HEK293 (cell line): ENCODE measurements around the gene ACR.
"Not testable (repeated sequence)": the region's sequence is repeated elsewhere in the genome, so short reads cannot be mapped to it uniquely, and the experiment has no call there.

Experiments used
- CTCF ChIA-PET: fragments of 350-600 bp; formaldehyde crosslinking; extraction: SDS; loops from one replicate; lab custom pipeline; 2021; ENCODE audit warnings: antibody characterized with exemption; lab: Yijun Ruan, JAX
- POLR2A ChIA-PET: fragments of 300-600 bp; formaldehyde crosslinking; extraction: SDS; loops from one replicate; lab custom pipeline; 2020; ENCODE audit warnings: antibody characterized with exemption, inconsistent platforms; lab: Yijun Ruan, JAX
- H3K27ac ChIP-seq: fragments of 200-500 bp; sonication (Bioruptor generic); 2 replicates; pipeline ENCODE4 v1.5.1; 2014; ENCODE audit warnings: low read depth, low read length, control low read depth, inconsistent platforms; ENCODE audit errors: extremely low read depth
- H3K36me3 ChIP-seq, 2 experiments: fragments of 200-500 bp in 1 of 2; sonication (Bioruptor generic) in 1 of 2; 1 replicate in 1 of 2; 2 replicates in 1 of 2; pipeline ENCODE4 v1.5.1; 2014 to 2017; ENCODE audit warnings: inconsistent platforms in 2 of 2, low read length in 2 of 2; ENCODE audit not compliant: control insufficient read depth in 2 of 2, insufficient read depth in 1 of 2
- H3K4me1 ChIP-seq: fragments of 200-500 bp; sonication (Bioruptor generic); 2 replicates; pipeline ENCODE4 v1.5.1; 2014; ENCODE audit warnings: mild to moderate bottlenecking, low read length, inconsistent platforms; ENCODE audit not compliant: control insufficient read depth, insufficient read depth
- H3K4me3 ChIP-seq: 2 replicates; pipeline ENCODE4 v1.5.1; 2011; ENCODE audit warnings: low read depth, mild to moderate bottlenecking, control low read depth, low read length, moderate library complexity
- H3K9me3 ChIP-seq: fragments of 200-500 bp; sonication (Bioruptor generic); 2 replicates; pipeline ENCODE4 v1.5.1; 2014; ENCODE audit warnings: low read depth, low read length, inconsistent platforms; ENCODE audit not compliant: control insufficient read depth, insufficient read depth
- GLIS2 ChIP-seq: fragments of 450-650 bp; formaldehyde crosslinking; IDR thresholded peaks from 2 replicates; pipeline ENCODE4 v1.5.1; 2016; ENCODE audit warnings: missing biosample characterization, missing genetic modification characterization
- KLF1 ChIP-seq: fragments of 450-650 bp; formaldehyde crosslinking; IDR thresholded peaks from 2 replicates; pipeline ENCODE4 v1.5.1; 2016; ENCODE audit warnings: missing biosample characterization, missing genetic modification characterization
- TSHZ1 ChIP-seq: fragments of 450-650 bp; formaldehyde crosslinking; IDR thresholded peaks from 2 replicates; pipeline ENCODE4 v1.5.1; 2016; ENCODE audit warnings: missing biosample characterization, missing genetic modification characterization, borderline replicate concordance
- ZBTB26 ChIP-seq: fragments of 450-650 bp; formaldehyde crosslinking; optimal IDR thresholded peaks from 2 replicates; pipeline ENCODE3; 2016; ENCODE audit warnings: missing biosample characterization, mild to moderate bottlenecking, missing genetic modification characterization
- ZBTB48 ChIP-seq: fragments of 450-650 bp; formaldehyde crosslinking; IDR thresholded peaks from 2 replicates; pipeline ENCODE4 v1.5.1; 2016; ENCODE audit warnings: missing biosample characterization, missing genetic modification characterization
- ZBTB8A ChIP-seq: fragments of 450-650 bp; formaldehyde crosslinking; IDR thresholded peaks from 2 replicates; pipeline ENCODE4 v1.5.1; 2016; ENCODE audit warnings: missing biosample characterization, missing genetic modification characterization
- ZFP3 ChIP-seq: fragments of 450-650 bp; formaldehyde crosslinking; IDR thresholded peaks from 2 replicates; pipeline ENCODE4 v1.5.1; 2016; ENCODE audit warnings: low read depth, missing biosample characterization, missing genetic modification characterization
- ZFP37 ChIP-seq: fragments of 450-650 bp; formaldehyde crosslinking; IDR thresholded peaks from 2 replicates; pipeline ENCODE4 v1.5.1; 2016; ENCODE audit warnings: missing biosample characterization, missing genetic modification characterization
- ZFP69B ChIP-seq: fragments of 450-650 bp; formaldehyde crosslinking; IDR thresholded peaks from 2 replicates; pipeline ENCODE4 v1.5.1; 2016; ENCODE audit warnings: missing biosample characterization, missing genetic modification characterization
- ZNF2 ChIP-seq: fragments of 450-650 bp; formaldehyde crosslinking; IDR thresholded peaks from 2 replicates; pipeline ENCODE4 v1.5.1; 2016; ENCODE audit warnings: missing biosample characterization, missing genetic modification characterization
- ZNF341 ChIP-seq: fragments of 450-650 bp; formaldehyde crosslinking; IDR thresholded peaks from 2 replicates; pipeline ENCODE4; 2016; ENCODE audit warnings: low read depth, missing biosample characterization, missing genetic modification characterization
- ZNF561 ChIP-seq: fragments of 450-650 bp; IDR thresholded peaks from 2 replicates; pipeline ENCODE4 v1.5.1; 2018; ENCODE audit warnings: missing biosample characterization, missing genetic modification characterization, borderline replicate concordance
- TF ChIP-seq, protein P1 (sequence below): fragments of 450-650 bp; formaldehyde crosslinking; IDR thresholded peaks from 2 replicates; pipeline ENCODE4 v1.5.1; 2017; ENCODE audit warnings: missing biosample characterization, missing genetic modification characterization
- TF ChIP-seq, protein P2 (sequence below): fragments of 450-650 bp; formaldehyde crosslinking; IDR thresholded peaks from 2 replicates; pipeline ENCODE4 v1.5.1; 2016; ENCODE audit warnings: missing biosample characterization, missing genetic modification characterization

Gene ACR

DNA sequence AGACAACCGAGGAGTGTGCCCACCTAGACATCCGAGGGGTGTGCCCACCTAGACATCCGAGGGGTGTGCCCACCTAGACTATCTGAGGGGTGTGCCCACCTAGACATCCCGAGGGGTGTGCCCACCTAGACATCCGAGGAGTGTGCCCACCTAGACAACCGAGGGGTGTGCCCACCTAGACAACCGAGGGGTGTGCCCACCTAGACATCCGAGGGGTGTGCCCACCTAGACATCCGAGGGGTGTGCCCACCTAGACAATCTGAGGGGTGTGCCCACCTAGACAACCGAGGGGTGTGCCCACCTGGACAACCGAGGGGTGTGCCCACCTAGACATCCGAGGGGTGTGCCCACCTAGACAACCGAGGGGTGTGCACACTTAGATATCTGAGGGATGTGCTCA is 10.6 kb downstream of the ACR start:
- peak; percentile 78 for TF ChIP-seq KLF1
- H3K27ac ChIP-seq, H3K9me3 ChIP-seq, H3K36me3 ChIP-seq, H3K4me3 ChIP-seq, CTCF ChIA-PET, POLR2A ChIA-PET, H3K4me1 ChIP-seq: not testable (repeated sequence)

- H3K27ac ChIP-seq, POLR2A ChIA-PET, H3K9me3 ChIP-seq, H3K4me3 ChIP-seq, H3K4me1 ChIP-seq, H3K36me3 ChIP-seq, CTCF ChIA-PET: not testable (repeated sequence)
- peak; percentile 92 for TF ChIP-seq ZBTB48 (tag by site-specific recombination)
Measured at GRCh38 chr22:50749302-50750074, 11.5 kb downstream of the ACR start.

DNA sequence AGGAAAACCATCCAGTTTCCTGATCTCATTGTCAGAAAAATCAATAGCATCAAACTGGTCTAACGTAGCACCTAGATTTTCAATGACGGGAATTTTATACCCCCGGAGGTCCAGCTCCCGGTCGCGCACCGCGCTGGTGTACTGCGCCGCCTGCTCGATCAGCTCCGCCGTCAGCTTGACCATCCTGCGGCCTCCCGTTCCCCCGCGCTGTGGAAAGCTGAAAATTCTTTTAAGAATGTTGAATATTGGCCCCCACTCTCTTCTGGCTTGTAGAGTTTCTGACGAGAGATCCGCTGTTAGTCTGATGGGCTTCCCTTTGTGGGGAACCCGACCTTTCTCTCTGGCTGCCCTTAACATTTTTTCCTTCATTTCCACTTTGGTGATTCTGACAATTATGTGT is 17.2 kb downstream of the ACR start:
- H3K27ac ChIP-seq, H3K4me1 ChIP-seq, H3K36me3 ChIP-seq, CTCF ChIA-PET, POLR2A ChIA-PET, H3K4me3 ChIP-seq, H3K9me3 ChIP-seq: not testable (repeated sequence)

- H3K36me3 ChIP-seq, H3K27ac ChIP-seq, POLR2A ChIA-PET, H3K4me3 ChIP-seq, H3K9me3 ChIP-seq, H3K4me1 ChIP-seq: not testable (repeated sequence)
- CTCF ChIA-PET: interaction anchor here (1.2 to 2.9 kb wide), 2 partner anchors 19 to 27 kb away, joined by 3 to 15 read pairs; partner anchors contain the start of gene RABL2B
Measured at GRCh38 chr22:50756406-50756805, 18.4 kb downstream of the ACR start.

DNA sequence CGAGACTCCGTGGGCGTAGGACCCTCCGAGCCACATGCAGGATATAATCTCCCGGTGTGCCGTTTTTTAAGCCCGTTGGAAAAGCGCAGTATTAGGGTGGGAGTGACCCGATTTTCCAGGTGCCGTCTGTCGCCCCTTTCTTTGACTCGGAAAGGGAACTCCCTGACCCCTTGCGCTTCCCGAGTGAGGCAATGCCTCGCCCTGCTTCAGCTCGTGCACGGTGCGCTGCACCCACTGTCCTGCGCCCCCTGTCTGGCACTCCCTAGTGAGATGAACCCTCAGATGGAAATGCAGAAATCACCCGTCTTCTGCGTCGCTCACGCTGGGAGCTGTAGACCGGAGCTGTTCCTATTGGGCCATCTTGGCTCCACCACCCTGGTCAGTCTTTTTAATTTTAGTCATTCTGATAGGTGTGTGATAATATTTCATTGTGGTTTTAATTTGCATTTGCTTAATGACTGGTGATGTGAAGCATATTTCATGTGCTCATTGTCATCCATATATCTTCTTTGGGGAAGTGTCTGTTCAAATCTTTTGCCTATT is 19.0 kb downstream of the ACR start:
- POLR2A ChIA-PET, H3K36me3 ChIP-seq, H3K4me1 ChIP-seq, H3K9me3 ChIP-seq: not testable (repeated sequence)
- H3K27ac ChIP-seq: peak overlapping the region; percentile 70
- H3K4me3 ChIP-seq: peak overlapping the region; percentile 60
- CTCF ChIA-PET: interaction anchor here (0.8 to 2.9 kb wide), 4 partner anchors 18 to 26 kb away, joined by 3 to 15 read pairs (median 3); partner anchors contain the start of genes ACR and RABL2B
- TF ChIP-seq ZNF2 (tag by site-specific recombination) (peak; percentile 69; the same call in 1 of the 2 replicates), ZBTB8A (peak; percentile 89), ZNF561 (tag by site-specific recombination) (peak; percentile 56; the same call in 1 of the 2 replicates), ZFP37 (peak; percentile 60; the same call in 1 of the 2 replicates), ZBTB26 (tag by site-specific recombination) (peak; percentile 73), ZNF341 (tag by site-specific recombination) (peak; percentile 88), ZFP3 (tag by site-specific recombination) (peak; percentile 54; the same call in 1 of the 2 replicates), GLIS2 (tag by site-specific recombination) (peak; percentile 63), ZFP69B (peak; percentile 70; the same call in 1 of the 2 replicates), TSHZ1 (tag by site-specific recombination) (0 out of 2 replicates have a peak, but pooled peaks have one; percentile 25)
- TF ChIP-seq, protein P1, sequence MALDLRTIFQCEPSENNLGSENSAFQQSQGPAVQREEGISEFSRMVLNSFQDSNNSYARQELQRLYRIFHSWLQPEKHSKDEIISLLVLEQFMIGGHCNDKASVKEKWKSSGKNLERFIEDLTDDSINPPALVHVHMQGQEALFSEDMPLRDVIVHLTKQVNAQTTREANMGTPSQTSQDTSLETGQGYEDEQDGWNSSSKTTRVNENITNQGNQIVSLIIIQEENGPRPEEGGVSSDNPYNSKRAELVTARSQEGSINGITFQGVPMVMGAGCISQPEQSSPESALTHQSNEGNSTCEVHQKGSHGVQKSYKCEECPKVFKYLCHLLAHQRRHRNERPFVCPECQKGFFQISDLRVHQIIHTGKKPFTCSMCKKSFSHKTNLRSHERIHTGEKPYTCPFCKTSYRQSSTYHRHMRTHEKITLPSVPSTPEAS (tag by site-specific recombination): 0 out of 2 replicates have a peak, but pooled peaks have one; percentile 26
- TF ChIP-seq, protein P2, sequence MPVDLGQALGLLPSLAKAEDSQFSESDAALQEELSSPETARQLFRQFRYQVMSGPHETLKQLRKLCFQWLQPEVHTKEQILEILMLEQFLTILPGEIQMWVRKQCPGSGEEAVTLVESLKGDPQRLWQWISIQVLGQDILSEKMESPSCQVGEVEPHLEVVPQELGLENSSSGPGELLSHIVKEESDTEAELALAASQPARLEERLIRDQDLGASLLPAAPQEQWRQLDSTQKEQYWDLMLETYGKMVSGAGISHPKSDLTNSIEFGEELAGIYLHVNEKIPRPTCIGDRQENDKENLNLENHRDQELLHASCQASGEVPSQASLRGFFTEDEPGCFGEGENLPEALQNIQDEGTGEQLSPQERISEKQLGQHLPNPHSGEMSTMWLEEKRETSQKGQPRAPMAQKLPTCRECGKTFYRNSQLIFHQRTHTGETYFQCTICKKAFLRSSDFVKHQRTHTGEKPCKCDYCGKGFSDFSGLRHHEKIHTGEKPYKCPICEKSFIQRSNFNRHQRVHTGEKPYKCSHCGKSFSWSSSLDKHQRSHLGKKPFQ (tag by site-specific recombination): 0 out of 2 replicates have a peak, but pooled peaks have one; percentile 49
